HG02885 (cell line): ENCODE data around the gene CMTM8.

ENCODE experiments used
- ATAC-seq: cut with Tn5 transposase; IDR thresholded peaks from one replicate; pipeline ENCODE4 v1.9.1; 2021; ENCODE audit warnings: mild to moderate bottlenecking; ENCODE audit not compliant: unreplicated experiment, poor library complexity

CMTM8 gene

DNA sequence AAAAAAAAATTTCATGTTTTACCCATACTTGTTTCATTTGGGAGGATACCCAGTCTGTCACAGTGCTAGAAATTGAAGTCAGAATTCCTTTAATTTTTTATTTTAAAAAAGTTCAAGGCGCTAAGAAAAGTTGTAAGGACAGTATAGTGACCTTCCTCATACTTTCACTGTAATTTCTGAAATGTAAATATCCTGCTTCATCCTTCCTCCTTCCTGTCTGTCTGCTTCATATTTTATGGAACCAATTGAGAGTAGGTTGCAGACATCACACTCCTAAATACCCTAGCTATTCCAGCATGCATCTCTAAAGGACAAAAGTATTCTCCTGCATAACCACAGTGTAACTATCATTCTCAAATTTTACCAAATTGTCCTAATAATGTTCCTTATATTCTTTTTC lies 35.8 kb downstream of the CMTM8 start:
- no peak for ATAC-seq

DNA sequence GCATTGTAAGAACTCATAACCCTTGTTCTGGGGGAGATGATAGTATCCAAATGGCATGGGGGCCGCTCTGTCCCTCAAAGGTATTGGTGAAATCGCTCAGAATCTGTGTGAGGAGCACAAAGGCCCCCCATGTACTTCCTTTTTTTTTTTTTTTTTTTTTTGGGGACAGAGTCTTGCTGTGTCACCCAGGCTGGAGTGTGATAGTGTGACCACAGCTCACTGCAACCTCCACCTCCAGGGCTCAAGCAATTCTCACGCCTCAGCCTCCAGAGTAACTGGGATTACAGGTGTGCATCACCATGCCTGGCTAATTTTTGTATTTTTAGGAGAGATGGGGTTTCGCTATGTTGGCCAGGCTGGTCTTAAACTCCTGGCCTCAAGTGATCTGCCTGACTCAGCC lies 37.0 kb downstream of the CMTM8 start:
- ATAC-seq, result no peak

DNA sequence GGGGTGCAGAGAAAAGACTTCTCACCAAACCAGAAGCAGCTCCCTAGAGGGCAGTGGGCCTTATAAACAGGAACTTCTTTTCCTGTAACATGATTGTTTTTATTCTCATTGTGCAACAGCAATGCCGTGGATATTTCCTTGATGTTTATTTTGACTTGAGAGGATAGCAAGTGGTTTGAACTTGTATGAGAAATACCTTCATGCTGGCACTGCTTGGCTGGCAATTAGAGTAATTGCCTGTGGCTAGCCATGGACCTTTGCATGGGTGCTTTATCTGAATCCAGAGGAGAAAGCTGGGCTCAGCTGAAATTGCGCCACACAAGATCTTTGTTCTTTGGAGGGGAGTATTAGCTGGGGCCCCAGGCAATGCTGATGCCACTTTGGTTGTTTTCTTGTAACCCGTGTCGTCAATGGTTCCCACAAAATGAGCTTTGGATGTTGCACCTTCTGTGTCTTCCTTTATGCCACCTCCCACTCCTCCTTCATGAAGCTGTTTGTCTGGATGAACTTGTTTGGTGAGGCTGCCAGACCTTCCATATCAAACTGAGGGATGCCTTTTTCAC lies 37.9 kb downstream of the CMTM8 start:
- ATAC-seq, result no peak

DNA sequence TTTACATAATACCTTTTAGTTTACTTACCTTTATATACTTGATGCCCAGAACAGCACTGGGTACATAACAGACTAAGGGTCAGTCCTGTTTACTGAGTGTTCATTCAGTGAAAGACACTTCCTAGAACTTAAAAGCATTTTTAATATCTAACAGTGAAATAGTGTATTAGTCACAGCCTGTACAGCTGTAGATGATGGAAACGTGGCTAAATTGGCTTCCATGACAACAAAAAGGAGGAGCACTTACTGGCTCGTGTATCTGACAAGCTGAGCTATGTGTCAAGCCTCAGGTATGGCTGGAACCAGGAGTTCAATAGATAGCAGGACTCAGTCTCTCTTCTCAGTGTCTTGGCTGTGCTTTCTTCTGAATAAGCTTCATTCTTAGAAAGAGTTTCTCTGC lies 40.2 kb downstream of the CMTM8 start:
- no peak for ATAC-seq

DNA sequence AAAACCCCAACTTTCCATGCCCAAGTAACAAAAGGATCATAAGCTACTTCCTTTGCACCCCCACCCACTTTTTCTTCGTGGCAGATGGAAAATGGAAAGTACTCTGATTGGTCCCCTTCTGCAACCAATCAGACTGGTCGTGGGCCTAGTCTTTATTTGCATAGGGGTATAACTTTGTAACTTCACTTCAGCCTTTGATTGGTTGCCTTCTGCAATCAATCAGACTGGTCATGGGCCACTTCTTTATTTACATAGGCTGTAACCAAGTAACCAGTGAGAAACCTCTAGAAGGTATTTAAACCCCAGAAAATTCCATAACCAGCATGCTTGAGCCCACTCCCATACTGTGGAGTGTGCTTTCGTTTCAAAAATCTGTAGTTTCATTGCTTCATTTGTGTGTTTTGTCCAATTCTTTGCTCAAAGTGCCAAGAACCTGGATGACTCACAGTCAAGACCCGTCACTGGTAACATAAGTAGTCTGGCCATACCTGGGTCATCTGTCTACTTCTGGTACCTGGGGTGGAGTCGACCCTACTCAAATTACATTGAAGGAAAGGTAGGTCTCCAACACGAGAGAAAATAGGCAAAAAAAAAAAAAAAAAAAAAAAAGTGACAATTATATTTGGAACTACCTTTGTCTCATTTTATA lies 41.9 kb downstream of the CMTM8 start:
- ATAC-seq, result no peak

DNA sequence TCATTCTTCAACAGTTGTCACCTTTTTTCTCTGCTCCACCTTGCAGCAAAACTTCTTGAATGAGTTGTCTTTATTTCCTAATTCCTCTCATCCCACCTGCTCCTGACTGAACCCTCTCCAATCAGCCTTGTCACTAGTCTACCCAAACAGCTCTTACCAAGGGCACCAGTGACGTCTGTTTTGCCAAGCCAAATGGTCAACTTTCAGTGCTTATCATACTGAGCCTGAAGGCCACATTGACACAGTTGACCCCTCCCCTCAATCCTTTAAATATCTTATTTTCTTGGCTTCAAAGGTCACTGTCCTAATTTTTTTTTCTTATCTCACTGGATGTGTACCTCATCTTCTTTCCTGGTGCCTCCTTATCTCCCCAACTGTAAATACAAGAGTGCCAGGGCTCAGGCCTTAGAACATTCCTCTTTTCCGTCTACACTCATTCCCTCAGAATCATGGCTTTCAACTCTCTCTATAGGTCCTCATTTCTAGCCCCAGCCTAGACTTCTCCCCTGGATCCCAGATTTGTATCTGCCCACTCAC lies 43.2 kb downstream of the CMTM8 start:
- ATAC-seq, result no peak

DNA sequence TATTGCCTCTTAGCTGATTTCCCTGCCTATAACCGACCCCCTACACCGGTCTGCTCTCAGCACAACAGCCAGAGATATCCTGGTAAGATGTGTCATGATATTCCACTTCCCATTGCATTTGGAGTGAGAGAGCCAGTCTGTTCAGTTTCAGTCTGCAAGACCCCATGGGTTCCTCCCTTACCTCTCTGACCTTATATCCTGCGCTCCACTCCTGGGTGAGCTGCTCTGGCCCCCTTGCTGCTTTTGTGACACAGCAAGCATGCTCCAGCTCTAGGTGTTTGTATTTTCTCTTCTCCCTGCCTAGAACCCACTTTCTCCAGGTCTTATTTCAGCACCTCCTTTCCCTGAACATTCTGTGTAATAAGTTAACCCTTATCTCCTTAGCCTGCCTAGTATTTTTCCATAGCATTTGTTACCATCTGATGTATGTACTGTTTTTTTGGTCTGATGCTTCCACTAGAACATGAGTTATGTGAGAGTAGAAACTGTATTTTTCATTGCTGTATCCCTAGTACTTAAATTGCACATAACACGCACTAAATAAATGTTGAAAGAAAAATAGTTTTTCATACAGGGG lies 44.2 kb downstream of the CMTM8 start:
- ATAC-seq, result no peak

DNA sequence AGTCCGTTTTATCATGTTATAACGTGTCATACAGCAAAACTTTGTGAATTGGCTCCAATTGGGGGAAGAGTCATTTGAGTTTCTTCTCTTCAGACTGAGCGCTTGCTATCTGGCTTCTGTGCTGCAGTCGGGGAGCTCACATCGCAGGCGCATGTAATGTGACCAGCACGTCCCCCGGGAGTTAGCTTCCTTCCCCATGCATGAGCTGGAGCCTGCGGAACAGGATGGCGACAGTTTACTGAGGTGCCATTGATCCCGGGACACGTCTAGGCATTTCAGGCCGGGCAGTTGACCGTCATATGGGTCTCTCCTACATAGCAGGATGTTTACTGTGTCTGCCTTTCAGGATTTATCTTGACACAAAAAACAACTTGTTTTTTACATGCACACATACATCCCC lies 44.8 kb downstream of the CMTM8 start:
- no peak for ATAC-seq

DNA sequence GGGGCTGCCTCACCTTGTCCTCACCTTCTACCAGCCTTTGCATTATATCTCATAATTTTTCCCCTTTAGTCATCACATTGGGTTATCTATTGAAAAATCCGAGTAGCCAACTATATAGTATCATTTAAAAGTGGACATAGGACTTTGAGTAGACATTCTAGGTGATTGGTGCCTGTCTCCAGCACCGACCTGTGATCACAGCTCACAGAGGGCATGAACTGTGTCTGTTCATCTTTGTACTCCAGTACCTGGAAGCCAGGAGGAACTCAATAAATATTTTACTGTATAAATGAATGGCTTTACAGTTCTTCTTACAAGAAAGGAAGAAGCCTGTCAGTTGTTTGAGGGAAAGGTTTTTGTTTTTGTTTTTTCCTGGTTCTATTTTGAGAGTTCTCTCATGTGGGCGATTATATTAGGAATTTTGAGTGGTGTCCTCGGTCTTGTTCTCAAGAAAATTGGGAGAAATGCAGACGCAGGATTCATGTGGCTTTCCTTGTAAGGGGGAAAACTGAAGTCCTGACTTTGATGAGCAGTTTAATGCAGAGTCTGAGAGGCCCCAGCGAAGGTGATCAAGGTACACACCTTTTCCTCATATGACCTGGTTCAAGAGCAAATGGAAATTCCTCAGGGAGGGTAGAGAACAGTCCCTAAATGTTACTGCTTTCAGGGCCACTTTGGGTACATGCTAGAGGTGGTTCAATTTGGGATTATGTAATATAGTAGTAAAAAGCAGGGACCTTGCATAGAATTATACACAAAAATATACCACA lies 46.1 kb downstream of the CMTM8 start:
- no peak for ATAC-seq

DNA sequence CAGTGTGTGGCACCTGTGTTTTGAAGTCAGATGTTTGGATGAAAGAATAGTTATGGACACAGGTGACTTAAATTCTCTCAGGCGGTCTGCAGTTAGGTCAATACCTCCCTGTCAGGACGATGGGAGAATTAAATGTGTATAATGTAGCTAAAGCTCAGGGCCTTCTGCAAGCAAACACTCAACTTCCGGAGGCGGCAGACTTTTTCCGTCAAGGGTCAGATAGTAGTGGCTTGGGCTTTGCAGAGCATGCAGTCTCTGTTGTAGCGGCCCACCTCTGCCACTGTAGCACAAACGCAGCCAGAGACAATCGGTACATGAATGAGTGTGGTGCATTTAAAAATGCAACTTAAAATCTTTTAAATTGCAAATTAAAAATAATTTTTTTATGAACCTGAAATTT lies 47.4 kb downstream of the CMTM8 start:
- ATAC-seq, result no peak

DNA sequence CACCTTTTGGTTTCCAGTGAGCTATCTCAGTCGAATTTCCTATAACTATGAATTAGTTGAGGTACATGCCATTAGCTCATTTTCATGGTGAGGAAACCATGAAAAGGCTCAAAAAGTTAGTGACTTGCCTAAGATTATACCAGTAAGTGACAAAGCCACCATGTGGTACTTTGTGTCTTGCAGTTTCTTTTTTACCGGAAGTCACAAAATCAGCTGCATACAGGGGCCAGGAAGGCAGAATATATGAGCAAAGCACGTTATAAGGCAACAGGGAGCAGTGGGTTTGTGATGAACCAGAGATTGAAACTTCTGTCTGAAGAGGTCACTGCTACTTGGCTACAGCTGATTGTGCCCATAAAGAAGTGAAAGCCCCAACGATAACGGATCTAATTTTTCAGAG lies 50.3 kb downstream of the CMTM8 start:
- ATAC-seq, result no peak

DNA sequence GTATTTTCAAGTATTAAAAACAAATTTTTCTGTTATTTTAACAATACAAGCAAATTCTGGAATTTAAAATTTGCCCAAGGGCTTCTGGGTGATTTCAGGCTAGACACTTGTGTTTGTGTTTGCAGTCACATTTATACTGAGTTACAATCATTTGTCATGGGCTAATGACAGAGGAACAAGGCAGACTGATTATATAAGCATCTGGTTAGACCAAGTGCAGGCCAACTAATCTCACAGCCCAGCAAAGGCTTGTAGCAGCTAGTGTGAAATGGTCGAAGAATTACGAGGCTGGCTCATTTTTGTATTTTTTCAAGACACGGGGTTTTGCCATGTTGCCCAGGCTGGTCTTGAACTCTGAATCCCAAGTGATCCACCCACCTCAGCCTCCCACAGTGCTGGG lies 52.1 kb downstream of the CMTM8 start:
- no peak for ATAC-seq

DNA sequence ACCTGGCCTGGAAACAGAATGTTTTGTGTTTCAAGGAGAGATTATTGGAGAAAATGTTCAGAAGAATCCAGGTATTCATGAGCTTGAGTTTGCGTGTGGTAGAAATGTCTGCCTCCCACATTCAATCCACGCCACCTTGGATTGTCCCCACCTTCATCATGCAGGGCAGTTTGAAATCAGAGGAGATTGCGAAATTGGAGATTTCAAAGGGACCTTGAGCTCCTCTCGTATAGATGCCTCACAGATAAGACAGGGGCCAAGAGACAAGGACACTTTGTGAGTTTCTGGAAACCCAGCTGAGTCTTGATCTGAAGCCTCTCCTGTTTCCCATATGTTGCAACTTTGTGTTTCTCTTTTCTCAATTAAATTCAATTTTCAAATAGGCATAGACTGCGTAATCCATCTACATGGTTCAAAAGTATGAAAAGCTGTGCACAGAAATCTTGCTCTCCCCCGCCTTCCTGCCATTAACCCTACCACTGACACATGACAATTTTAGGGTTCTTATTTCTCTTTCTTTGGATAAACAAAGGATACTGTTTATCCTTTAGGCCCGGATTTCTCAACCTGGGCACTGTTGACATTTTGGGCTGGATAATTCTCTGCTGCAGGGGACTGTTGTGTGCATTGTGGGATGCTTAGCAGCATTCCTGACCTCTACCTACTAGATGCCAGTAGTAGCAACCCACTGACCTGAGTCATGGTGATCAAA lies 53.8 kb downstream of the CMTM8 start:
- no peak for ATAC-seq

DNA sequence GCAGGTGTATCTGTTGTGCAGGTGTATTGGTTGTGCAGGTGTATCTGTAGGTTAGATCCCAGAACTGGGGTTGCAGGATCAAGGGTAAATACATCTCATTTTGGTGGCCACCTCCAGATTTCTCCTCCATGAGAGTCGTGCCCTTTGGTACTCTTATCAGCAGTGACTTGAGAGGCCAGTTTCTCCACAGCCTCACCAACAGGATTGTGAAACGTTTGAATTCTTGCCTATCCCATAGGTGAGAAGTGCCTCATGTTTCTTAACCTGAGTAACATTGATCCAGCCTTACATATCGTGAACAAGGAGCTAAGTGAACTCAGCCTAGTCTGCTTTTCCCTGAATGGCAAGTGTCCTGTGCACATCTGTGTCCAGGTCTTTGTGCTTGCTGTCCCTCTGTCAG lies 55.4 kb downstream of the CMTM8 start:
- no peak for ATAC-seq

DNA sequence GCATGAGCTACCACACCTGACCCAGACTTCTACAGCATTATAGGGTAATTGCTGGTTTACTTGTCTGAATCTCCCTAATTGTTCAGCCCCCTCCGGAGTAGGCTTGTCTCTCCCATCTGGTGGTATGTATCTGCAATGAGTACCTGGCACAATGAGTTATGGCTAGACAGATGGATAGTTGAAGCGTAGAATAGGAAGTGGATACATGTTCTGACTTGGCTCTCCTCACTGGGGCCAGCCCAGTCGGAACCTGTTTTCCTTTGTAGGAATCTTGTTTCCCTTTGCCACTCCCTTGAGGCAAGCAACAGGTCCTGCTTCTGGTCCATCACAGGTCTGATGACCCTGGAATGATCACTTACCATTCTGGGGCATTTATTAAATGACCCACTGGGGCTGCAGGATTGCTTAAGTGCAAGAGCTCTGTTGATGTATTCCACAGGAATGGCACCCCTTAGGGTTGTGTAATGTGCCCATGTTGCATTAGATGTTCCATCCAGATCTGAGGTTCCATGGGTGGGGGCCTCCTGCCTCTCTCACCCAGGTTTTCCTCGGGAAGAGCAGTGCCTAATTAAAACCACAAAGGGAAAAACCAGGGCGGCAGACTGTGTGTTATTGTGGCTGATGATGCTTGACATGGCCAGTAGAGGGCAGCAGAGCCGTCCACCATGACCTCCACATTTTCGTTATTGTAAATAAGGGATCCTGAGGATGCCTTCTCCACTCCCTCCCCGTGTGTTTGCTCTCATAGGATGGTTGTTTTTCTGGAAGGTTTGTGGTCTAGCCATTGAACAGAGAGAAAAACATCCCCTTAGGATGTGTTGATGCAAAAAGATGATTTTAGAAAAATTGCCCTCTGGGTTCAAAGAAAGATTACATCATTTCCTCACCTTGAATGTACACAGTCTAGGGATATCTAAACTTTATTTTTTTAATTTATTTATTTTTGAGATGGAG lies 58.0 kb downstream of the CMTM8 start:
- ATAC-seq, result peak; percentile 75

DNA sequence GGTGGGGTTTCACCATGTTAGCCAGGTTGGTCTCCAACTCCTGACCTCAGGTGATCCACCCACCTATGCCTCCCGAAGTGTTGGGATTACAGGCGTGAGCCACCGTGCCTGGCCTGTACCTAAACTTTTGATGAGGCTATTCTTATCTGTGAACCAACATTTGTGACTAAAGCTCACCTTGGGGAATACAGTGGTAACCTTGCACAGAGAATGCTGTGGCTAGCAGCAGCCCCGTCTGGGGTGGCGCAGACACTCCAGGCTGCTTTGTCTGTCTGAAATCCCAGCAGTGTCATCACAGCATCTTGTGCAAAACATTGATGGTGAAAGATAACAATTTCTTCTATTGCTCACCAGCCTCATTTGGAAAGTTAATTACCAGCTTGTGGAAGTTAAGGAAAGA lies 58.9 kb downstream of the CMTM8 start:
- ATAC-seq, result no peak

DNA sequence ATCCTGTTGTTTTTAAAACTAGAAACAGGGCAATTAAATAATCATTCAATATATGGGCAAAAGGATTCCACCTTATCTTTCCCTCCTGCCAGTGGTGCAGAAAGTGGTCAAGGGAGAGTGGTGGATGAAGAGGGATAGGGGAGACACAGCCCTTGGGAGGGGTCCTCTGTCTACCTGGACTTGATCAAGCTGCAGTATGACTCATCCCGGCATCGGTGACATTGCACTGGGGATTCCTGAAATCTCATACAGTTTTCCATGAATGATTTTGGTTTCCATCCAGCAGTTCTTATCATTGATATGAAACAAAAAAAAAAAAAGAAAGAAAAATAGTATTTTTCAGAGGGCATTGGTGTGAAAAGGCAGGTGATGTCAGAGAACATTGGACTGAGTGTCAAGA lies 62.9 kb downstream of the CMTM8 start:
- ATAC-seq, result no peak

DNA sequence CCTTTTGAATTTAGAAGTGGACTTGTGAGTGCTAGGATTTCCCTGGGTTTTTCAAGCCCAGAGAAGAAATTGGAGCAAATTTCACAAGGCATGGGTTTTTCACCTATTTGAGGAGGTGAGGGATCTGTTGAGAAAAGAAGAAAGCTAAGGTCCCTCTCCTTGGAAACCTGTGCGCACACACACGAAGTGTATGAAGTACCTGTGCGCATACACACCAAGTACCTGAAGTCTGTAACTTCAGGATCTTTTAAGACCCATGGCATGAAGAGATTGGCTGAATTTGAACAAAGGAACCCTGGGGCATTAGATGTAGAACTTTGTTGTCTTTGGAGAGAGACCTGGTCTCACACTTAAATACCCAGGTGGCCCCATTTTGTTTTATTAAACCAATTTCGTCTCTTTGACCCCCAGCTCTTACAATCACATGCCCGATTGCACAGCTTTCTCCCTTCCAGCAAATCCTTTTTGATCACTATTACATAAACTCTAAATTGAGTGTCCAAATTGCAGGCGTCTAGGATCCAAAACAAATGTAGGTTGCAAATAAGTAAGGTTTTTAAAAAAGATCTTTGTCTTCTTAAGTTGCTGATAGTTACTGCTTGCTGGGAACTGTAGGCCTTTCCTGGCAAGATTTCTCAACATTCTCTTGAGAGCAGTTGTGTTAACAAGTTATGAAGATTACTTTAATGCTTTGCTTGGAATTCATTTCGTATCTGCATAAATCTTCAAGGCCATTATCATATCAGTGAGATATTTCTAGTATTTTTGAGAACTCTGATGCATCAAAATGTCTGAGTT lies 64.3 kb downstream of the CMTM8 start:
- no peak for ATAC-seq

DNA sequence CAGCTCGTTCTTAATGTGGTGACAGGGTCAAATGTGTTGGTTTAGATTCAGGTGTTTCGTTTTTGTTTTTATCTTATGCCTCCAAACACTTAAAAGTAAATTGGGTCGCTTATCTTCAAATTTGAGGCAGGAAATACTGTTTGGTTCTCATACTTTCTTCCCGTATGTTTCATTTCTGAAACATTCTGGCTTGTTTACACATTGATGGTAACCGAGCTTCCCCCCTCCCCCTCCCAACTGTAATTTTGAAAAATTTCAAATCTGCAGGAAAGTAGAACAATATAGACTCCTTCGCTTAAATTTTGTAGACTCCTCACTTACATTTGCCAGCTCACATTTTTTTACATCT lies 64.9 kb downstream of the CMTM8 start:
- no peak for ATAC-seq
